AG04450 (cell line): ENCODE data around the gene TDRD10. TPM values are rescaled to one million over a fixed set of nuclear protein-coding genes. Genes with fewer than 3 reads are reported as not detected.
A peak's percentile ranks its signal among the peaks of the same experiment; 100 is the strongest.
"Not testable (repeated sequence)": the region's sequence is repeated elsewhere in the genome, so short reads cannot be mapped to it uniquely, and the experiment has no call there.

Experiments used
- CTCF ChIA-PET: fragments of 300-600, 350-600 bp; formaldehyde crosslinking; extraction: SDS; loops from one replicate; lab custom pipeline; 2022; ENCODE audit warnings: antibody characterized with exemption, inconsistent platforms; lab: Charles Lee
- POLR2A ChIA-PET: fragments of 350-600 bp; formaldehyde crosslinking; extraction: SDS; loops from one replicate; lab custom pipeline; 2021; ENCODE audit warnings: antibody characterized with exemption, inconsistent platforms; lab: Yijun Ruan, JAX
- DNase-seq: peaks from one replicate; pipeline ENCODE4 v3.0.0-alpha.2; 2011; ENCODE audit warnings: low read depth, low spot score
- H3K27ac ChIP-seq: one replicate; pipeline ENCODE4 v1.5.1; 2012; ENCODE audit warnings: low read depth, low read length, control low read depth
- H3K27me3 ChIP-seq: one replicate; pipeline ENCODE4 v1.6.0; 2012; ENCODE audit warnings: low read length; ENCODE audit not compliant: control insufficient read depth, insufficient read depth
- H3K4me3 ChIP-seq: 2 replicates; pipeline ENCODE4 v1.5.1; 2011; ENCODE audit warnings: mild to moderate bottlenecking, low read depth, low read length, control low read depth
- H3K9me3 ChIP-seq: 2 replicates; pipeline ENCODE4 v1.5.1; 2012; ENCODE audit warnings: low read length; ENCODE audit not compliant: control insufficient read depth, insufficient read depth
- CTCF ChIP-seq: IDR thresholded peaks from 2 replicates; pipeline ENCODE4 v1.5.1; 2011; ENCODE audit warnings: low read depth, low read length, control low read depth, inconsistent platforms
- polyA plus RNA-seq: library from polyadenylated mRNA; depleted of rRNA; stranded (reverse); fragments of >200 nt; gene quantifications from 2 replicates; pipeline ENCODE4 v1.2.3, GENCODE V29; 2011

TDRD10 gene
- polyA plus RNA-seq, 1 experiment, result not detected

GRCh38 chr1:154529308-154529707, 27.3 kb downstream of the TDRD10 start:
- POLR2A ChIA-PET, result interaction anchor here (0.7 kb wide), 1 partner anchor 50 kb away, joined by 3 read pairs; no protein-coding TSS in a partner anchor
- Histone ChIP-seq H3K27ac (no peak overlapping the region), H3K27me3 (peaks cover 10% of the 10 kb centered on the region), H3K9me3 (no peaks in the 10 kb centered on the region; the same call in 1 of the 2 replicates), H3K4me3 (no peak overlapping the region)
- CTCF ChIA-PET, result no interaction called here
- DNase-seq, result no peak
- no peak for TF ChIP-seq CTCF

- H3K4me3 ChIP-seq, DNase-seq, H3K27ac ChIP-seq, POLR2A ChIA-PET, H3K9me3 ChIP-seq: not testable (repeated sequence)
- H3K27me3 ChIP-seq, result peaks cover 18% of the 10 kb centered on the region
- CTCF ChIA-PET, result interaction anchor here (0.6 kb wide), 2 partner anchors 44 to 52 kb away, joined by 4 to 8 read pairs; no protein-coding TSS in a partner anchor
Measured at GRCh38 chr1:154531950-154532349, 29.9 kb downstream of the TDRD10 start.

GRCh38 chr1:154533952-154534844, 32.2 kb downstream of the TDRD10 start:
- ChIA-PET POLR2A (interaction anchor here (0.7 kb wide), 1 partner anchor 13 kb away, joined by 3 read pairs; no protein-coding TSS in a partner anchor), CTCF (interaction anchor here (0.7 to 2.1 kb wide), 3 partner anchors 13 to 410 kb away, joined by 4 to 5 read pairs (median 4); no protein-coding TSS in a partner anchor)
- Histone ChIP-seq H3K9me3 (peaks cover 4% of the 10 kb centered on the region; the same call in 1 of the 2 replicates), H3K4me3 (no peak overlapping the region), H3K27me3 (peaks cover 31% of the 10 kb centered on the region), H3K27ac (no peak overlapping the region)
- peak; percentile 51 for TF ChIP-seq CTCF
- DNase-seq, result no peak

- no peak overlapping the region for H3K27ac ChIP-seq
- CTCF ChIA-PET, result interaction anchor here (1.6 kb wide), 1 partner anchor 10 kb away, joined by 10 read pairs; no protein-coding TSS in a partner anchor
Measured at GRCh38 chr1:154536570-154536969, 34.6 kb downstream of the TDRD10 start.

More at GRCh38 chr1:154536570-154536969, 34.6 kb downstream of the TDRD10 start:
- POLR2A ChIA-PET, result interaction anchor here (0.6 kb wide), 1 partner anchor 52 kb away, joined by 4 read pairs; no protein-coding TSS in a partner anchor
- TF ChIP-seq CTCF, result no peak
- H3K9me3 ChIP-seq, result peaks cover 4% of the 10 kb centered on the region; the same call in 1 of the 2 replicates
- H3K4me3 ChIP-seq, result no peak overlapping the region
- DNase-seq, result no peak
- H3K27me3 ChIP-seq, result peaks cover 38% of the 10 kb centered on the region
